ENCODE data around the gene MTHFD2L. TPM values are rescaled to one million over a fixed set of nuclear protein-coding genes. Genes with fewer than 3 reads are reported as not detected.

Gene MTHFD2L
- total RNA-seq, 1 donor from 2014 or later: 9.5 TPM

DNA sequence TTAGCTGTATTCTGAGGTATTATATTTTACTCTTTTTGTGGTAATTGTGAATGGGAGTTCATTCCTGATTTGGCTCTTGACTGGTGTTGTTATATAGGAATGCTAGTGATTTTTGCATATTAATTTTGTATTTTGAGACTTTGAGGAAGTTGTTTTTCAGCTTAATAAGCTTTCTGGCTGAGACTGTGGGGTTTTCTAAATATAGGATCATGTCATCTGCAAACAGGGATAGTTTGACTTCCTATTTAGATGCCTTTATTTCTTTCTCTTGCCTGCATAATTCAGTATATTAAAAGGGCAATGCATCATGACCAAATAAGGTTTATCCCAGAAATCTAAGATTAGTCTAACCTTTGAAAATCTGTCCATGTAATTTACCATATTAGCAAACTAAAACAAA is 105.6 kb downstream of the MTHFD2L start:
- Histone ChIP-seq H3K4me3 (ENCODE audit: low read depth, low read length) (no peak overlapping the region), H3K36me3 (ENCODE audit: control insufficient read depth, insufficient read depth, low read length) (no peaks in the 10 kb centered on the region), H3K27me3 (ENCODE audit: control insufficient read depth, insufficient read depth, low read length) (no peaks in the 10 kb centered on the region)
- DNase-seq (ENCODE audit: low read depth): no peak
- TF ChIP-seq, protein P1, sequence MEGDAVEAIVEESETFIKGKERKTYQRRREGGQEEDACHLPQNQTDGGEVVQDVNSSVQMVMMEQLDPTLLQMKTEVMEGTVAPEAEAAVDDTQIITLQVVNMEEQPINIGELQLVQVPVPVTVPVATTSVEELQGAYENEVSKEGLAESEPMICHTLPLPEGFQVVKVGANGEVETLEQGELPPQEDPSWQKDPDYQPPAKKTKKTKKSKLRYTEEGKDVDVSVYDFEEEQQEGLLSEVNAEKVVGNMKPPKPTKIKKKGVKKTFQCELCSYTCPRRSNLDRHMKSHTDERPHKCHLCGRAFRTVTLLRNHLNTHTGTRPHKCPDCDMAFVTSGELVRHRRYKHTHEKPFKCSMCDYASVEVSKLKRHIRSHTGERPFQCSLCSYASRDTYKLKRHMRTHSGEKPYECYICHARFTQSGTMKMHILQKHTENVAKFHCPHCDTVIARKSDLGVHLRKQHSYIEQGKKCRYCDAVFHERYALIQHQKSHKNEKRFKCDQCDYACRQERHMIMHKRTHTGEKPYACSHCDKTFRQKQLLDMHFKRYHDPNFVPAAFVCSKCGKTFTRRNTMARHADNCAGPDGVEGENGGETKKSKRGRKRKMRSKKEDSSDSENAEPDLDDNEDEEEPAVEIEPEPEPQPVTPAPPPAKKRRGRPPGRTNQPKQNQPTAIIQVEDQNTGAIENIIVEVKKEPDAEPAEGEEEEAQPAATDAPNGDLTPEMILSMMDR (IDR thresholded peaks at IDR 0.05; ENCODE audit: insufficient read depth, low read length, poor library complexity, severe bottlenecking): no peak

DNA sequence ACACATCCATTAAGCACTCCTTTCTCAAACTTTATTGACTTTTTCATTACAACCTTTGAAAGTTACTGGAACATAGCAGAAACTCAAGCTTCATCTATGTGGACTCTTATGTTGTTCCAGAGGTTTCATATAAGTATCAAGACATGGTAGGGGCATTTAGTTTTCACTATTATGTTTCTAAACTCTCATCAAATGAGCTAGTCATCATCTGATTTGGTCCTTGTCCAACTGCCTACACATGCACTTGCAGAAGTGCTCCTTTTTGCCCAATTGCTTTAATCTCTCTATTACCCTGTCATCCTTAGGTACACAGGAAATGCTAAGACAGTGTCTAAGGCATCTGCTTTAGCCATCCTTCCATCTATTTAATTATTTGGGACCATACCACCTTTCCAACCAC is 108.2 kb downstream of the MTHFD2L start:
- TF ChIP-seq, protein P1 (IDR thresholded peaks at IDR 0.05; ENCODE audit: insufficient read depth, low read length, poor library complexity, severe bottlenecking): no peak
- Histone ChIP-seq H3K27me3 (ENCODE audit: control insufficient read depth, insufficient read depth, low read length) (no peaks in the 10 kb centered on the region), H3K36me3 (ENCODE audit: control insufficient read depth, insufficient read depth, low read length) (no peaks in the 10 kb centered on the region), H3K4me3 (ENCODE audit: low read depth, low read length) (no peak overlapping the region)
- DNase-seq (ENCODE audit: low read depth): no peak

DNA sequence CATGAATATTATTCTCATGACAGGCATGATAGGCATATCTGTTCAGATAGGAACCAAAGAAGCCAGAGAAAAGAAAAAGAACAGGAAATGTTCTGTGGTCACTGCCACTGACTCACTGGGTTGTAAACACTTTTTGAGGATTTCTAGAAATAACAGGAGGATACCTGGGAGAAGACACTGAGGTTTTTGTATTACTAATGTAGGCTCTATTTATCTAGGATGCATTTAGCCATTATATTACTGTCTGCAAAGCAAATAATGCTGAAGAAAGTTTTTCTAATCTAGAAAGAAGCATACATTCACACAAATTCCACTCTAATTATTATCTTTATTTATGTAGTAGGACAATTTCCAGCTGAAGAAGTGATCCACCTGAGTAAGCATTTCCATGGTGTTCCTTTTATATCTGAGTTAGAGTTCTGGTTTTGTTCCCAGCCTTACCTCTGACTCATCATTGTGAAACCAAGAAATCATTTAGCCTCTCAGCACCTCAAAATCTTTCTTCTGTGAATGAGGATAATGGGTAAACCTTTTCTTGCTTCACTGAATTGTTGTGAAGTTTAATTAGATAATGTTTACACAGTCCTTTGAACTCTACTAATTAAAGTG is 110.2 kb downstream of the MTHFD2L start:
- no peak overlapping the region for H3K4me3 ChIP-seq (ENCODE audit: low read depth, low read length)
- no peaks in the 10 kb centered on the region for H3K36me3 ChIP-seq (ENCODE audit: control insufficient read depth, insufficient read depth, low read length)
- no peaks in the 10 kb centered on the region for H3K27me3 ChIP-seq (ENCODE audit: control insufficient read depth, insufficient read depth, low read length)
- DNase-seq (ENCODE audit: low read depth): peak; percentile 77
- TF ChIP-seq, protein P1 (IDR thresholded peaks at IDR 0.05; ENCODE audit: insufficient read depth, low read length, poor library complexity, severe bottlenecking): no peak

DNA sequence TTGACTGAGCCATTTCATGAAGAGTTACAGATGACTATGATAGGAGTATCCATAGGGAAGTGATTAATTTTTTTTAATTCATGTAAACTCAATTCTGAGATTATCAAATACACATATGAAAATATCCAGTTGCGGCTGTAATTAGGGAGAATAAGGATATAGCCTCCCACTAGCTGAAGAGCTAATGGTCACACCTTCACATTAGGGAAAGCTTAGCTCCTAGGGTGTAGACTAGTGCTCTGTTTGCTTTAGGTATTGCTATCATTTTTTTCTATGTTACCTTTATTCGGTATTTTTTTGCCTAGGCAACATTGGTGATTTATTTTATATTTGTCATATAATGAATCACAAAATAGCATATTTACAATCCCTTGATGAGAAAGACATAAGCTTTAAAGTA is 110.7 kb downstream of the MTHFD2L start:
- no peak overlapping the region for H3K4me3 ChIP-seq (ENCODE audit: low read depth, low read length)
- no peak for DNase-seq (ENCODE audit: low read depth)
- H3K36me3 ChIP-seq (ENCODE audit: control insufficient read depth, insufficient read depth, low read length): no peaks in the 10 kb centered on the region
- H3K27me3 ChIP-seq (ENCODE audit: control insufficient read depth, insufficient read depth, low read length): no peaks in the 10 kb centered on the region
- TF ChIP-seq, protein P1 (IDR thresholded peaks at IDR 0.05; ENCODE audit: insufficient read depth, low read length, poor library complexity, severe bottlenecking): no peak

DNA sequence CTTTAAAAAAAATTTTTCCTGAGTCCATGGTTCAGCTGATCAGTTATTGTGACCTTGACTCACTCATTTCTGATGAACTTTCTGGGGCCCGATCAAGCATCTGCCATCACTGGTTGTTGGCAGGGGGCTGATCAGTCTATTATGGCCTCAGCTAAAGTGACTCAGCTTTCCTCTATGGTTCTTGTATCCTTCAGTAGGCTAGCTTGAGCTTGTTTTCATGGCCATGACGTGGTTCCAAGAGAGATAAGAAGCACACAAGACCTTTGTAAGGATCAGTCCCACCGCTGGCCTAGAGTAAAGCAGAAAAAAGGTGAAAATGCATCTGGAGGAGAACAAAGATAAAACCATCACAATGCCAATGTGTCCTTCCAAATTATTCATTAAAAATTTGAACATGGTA is 120.6 kb downstream of the MTHFD2L start:
- TF ChIP-seq, protein P1 (IDR thresholded peaks at IDR 0.05; ENCODE audit: insufficient read depth, low read length, poor library complexity, severe bottlenecking): no peak
- no peak overlapping the region for H3K4me3 ChIP-seq (ENCODE audit: low read depth, low read length)
- H3K36me3 ChIP-seq (ENCODE audit: control insufficient read depth, insufficient read depth, low read length): no peaks in the 10 kb centered on the region
- DNase-seq (ENCODE audit: low read depth): no peak
- H3K27me3 ChIP-seq (ENCODE audit: control insufficient read depth, insufficient read depth, low read length): no peaks in the 10 kb centered on the region

DNA sequence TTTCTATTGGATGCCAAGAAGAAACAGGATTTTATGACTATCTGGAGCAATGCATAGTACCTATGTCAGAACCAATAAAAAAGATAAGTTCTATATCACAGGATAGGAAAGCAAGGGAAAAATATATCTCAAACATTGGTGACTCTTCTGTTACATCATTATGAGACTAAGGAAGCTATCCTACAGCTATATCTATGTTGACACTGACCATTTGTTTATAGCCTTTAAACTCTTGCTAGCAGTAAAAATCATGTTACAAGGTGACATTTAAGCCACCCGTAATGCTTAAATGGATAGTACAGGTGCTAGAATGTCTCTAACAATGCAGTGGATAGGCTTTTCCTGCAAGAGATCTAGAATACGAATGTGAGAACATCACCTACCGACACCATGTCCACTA is 121.8 kb downstream of the MTHFD2L start:
- TF ChIP-seq, protein P1 (IDR thresholded peaks at IDR 0.05; ENCODE audit: insufficient read depth, low read length, poor library complexity, severe bottlenecking): no peak
- Histone ChIP-seq H3K4me3 (ENCODE audit: low read depth, low read length) (no peak overlapping the region), H3K36me3 (ENCODE audit: control insufficient read depth, insufficient read depth, low read length) (no peaks in the 10 kb centered on the region), H3K27me3 (ENCODE audit: control insufficient read depth, insufficient read depth, low read length) (no peaks in the 10 kb centered on the region)
- DNase-seq (ENCODE audit: low read depth): no peak

Data from kidney epithelial cell (primary cell).